Fibroblast of the aortic adventitia (primary cell): Measurements from ENCODE around the gene RNASE7. TPM values are rescaled to one million over a fixed set of nuclear protein-coding genes. Genes with fewer than 3 reads are reported as not detected.
A peak's percentile ranks its signal among the peaks of the same experiment; 100 is the strongest.
"Not testable (repeated sequence)": the region's sequence is repeated elsewhere in the genome, so short reads cannot be mapped to it uniquely, and the experiment has no call there.

Experiments
- DNase-seq: peaks from one replicate; pipeline ENCODE4 v3.0.0-alpha.2; 2010; ENCODE audit warnings: low read depth
- H3K4me3 ChIP-seq: 2 replicates; pipeline ENCODE4 v1.5.1; 2011; ENCODE audit warnings: low read depth, mild to moderate bottlenecking, control low read depth, low read length, moderate library complexity
- total RNA-seq: library from RNA; depleted of rRNA; stranded (reverse); fragments of >200 nt; gene quantifications from 2 replicates; pipeline ENCODE4 v1.2.3, GENCODE V29; 2012; ENCODE audit warnings: low replicate concordance
- TF ChIP-seq, protein P1 (sequence below): IDR thresholded peaks from 2 replicates; pipeline ENCODE4 v1.5.1; 2011; ENCODE audit warnings: mild to moderate bottlenecking, low read length, control low read depth, inconsistent platforms; ENCODE audit not compliant: insufficient read depth

Gene RNASE7
- total RNA-seq, 1 donor: not detected

DNA sequence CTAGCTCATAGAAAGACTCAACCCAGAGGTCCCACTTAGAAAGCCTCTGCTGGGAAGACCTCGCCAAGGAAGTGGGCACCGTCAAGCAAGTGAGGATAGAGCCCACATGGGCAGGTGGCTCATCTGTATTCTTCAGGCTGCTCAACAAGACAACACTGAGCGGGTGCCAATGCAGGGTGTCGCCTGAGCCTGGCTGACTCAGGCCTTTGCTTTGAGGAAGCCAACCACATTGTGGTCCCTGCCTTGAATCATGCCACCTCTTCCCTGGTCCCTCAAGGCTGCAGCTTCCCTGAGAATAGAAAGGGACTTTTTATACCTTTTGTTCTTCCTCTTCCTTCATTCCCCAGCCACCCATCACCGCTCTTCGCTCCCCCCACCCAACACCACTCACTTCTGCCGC, 5.4 kb upstream of the RNASE7 start:
- H3K4me3 ChIP-seq: no peak overlapping the region
- no peak for DNase-seq
- TF ChIP-seq, protein P1, sequence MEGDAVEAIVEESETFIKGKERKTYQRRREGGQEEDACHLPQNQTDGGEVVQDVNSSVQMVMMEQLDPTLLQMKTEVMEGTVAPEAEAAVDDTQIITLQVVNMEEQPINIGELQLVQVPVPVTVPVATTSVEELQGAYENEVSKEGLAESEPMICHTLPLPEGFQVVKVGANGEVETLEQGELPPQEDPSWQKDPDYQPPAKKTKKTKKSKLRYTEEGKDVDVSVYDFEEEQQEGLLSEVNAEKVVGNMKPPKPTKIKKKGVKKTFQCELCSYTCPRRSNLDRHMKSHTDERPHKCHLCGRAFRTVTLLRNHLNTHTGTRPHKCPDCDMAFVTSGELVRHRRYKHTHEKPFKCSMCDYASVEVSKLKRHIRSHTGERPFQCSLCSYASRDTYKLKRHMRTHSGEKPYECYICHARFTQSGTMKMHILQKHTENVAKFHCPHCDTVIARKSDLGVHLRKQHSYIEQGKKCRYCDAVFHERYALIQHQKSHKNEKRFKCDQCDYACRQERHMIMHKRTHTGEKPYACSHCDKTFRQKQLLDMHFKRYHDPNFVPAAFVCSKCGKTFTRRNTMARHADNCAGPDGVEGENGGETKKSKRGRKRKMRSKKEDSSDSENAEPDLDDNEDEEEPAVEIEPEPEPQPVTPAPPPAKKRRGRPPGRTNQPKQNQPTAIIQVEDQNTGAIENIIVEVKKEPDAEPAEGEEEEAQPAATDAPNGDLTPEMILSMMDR: no peak

DNA sequence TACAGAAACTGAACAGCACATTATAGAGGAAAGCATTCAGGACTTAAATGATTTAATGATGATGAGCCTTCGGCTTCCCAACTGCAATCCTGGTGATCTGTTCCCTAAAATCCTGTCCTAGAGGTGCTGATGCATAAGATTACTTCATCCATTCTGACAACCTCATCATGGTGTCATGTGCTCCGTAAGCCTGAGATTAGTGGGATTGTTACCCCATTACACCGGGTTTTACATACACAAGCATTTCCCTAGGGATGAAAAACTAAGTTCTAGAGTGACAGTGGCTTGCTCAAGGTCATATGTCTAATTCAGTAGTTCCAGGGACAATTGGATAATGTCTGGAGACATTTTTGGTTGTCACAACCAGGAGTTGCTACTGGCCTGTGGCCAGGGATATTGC, 5.0 kb upstream of the RNASE7 start:
- H3K4me3 ChIP-seq: no peak overlapping the region

DNA sequence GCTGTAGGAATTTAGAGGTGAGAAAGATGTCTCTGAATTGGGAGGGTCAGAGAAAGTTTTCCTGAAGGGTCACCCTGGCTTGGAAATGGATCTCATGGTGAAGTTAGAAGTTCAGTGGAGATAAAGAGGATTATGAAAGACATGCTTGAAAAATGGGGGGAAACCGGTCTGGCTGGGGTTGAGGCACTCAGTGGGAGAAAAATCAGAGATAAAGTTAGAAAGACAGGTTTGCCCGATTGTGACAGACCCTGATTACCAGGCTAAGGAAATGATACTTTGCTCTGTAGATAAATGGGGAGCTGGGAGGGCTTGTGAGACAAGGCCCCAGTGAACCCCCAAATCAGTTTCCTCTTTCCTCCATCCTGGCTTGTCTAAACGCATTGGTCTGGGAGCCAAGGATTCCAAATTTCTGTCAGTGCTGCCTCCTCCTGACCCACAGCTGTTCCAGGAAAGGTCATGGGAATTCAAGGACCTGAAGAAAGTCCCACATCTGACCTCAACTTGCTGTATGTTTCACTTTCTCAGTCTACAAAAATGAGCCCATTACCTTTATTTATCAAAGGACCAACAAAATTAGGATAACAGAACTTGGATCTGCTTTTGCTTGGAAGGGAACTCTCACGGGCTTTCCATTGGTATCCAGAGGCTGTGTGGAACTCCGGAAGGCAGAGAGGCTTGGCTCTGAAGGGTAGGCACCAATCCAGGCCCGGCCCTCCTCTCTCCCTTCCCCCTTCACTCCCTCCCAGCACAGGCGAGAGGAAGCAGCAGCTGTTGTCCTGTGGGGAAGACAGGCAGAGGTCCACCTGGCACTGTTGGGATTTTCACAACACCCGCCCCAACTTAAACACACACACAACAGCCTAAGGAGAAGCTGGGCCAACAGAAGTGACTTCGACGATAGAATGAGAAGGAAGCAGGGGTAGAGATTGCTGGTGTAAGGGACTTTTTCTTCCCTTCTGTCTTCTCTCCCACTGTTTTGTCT, 3.4 kb upstream of the RNASE7 start:
- no peak overlapping the region for H3K4me3 ChIP-seq
- DNase-seq: peak; percentile 87
- TF ChIP-seq, protein P1: no peak

More for the DNA sequence above, 5.0 kb upstream of the RNASE7 start:
- TF ChIP-seq, protein P1: no peak
- DNase-seq: no peak

DNA sequence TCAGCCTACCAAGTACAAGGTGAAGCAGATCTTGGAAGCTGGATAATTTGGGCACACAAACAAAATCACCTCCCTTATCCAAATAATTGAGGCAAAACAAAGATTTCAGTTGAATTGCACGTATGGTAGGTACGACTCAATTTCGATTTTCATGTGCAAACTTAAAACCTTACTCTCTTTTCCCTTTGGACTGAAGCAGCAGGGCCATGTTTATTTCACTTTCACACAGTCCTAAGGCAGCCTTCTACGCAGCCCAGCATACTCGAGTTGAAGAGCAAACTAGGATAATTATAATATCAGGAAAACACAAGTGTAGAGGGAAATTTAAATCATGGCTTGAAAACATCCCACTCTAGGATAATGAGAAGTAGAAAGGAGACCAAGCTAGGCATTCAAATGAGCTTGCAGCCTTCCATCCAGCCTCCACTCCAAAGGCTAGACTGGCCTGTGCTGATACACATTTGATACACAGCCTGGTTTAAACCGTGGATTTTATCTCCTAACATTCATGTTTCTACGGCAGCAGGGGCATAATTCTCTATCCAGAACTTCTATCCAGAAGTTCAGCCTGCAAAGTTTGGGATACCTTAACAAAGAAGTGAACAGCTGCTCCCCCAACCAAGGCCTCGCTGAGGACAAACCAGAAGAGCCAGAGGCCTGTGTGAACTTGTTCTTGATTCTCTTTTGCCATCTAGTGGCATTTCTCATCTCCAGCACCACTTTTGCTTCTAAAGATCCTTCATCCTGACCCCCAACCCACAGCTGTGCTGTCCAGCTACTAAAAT, 2.4 kb upstream of the RNASE7 start:
- TF ChIP-seq, protein P1: peak; percentile 70
- peak; percentile 84 for DNase-seq
- H3K4me3 ChIP-seq: no peak overlapping the region

DNA sequence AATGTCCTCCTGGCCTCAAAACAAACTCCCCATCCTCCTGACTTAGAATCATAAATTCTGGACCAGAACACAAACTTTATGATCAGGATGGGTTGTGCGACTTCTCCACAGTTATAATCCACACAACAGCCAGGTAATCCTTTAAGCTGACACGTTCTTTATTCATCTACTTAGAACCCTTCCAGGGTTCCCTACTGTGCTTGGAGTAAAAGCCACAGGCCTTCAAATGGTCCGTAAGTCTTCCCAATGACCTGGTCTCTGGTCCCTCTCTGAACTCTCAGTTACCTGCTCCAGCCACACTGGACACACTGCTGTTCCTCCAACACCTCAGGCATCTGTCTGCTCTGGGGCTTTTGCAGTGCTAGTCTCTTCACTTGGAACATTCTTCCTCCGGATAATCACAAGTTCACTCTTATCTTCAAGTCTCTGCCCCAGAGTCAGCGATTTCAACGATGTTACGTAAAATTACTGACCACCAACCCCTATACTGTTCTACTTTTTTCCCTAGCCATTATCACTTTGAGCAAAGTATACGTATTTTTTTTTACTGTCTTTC, 1.7 kb upstream of the RNASE7 start:
- no peak overlapping the region for H3K4me3 ChIP-seq
- DNase-seq: no peak
- TF ChIP-seq, protein P1: no peak

DNA sequence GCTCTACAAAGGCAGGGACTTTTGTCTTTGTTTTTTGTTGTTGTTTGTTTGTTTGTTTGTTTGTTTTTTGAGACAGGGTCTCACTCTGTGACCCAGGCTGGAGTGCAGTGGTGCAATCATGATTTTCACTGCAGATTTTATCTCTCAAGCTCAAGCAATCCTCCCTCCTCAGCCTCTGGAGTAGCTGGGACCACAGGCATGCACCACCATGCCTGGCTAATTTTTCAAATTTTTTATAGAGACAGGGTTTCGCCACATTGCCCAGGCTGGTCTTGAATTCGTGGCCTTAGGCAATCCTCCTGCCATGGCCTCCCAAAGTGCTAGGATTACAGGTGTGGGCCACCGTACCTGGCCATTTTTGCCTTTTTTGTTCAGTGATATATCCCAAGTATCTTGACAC, 1.2 kb upstream of the RNASE7 start:
- DNase-seq, H3K4me3 ChIP-seq: not testable (repeated sequence)

DNA sequence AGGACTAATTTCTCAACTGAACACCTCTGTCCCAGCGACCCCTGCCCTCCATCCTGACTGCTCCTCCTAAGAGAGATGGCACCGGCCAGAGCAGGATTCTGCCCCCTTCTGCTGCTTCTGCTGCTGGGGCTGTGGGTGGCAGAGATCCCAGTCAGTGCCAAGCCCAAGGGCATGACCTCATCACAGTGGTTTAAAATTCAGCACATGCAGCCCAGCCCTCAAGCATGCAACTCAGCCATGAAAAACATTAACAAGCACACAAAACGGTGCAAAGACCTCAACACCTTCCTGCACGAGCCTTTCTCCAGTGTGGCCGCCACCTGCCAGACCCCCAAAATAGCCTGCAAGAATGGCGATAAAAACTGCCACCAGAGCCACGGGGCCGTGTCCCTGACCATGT, 756 bp downstream of the RNASE7 start:
- no peak overlapping the region for H3K4me3 ChIP-seq
- TF ChIP-seq, protein P1: no peak
- DNase-seq: no peak
